Hepatocyte (in vitro differentiated cells): ENCODE results near the gene OR7A17.

Experiments used
- CTCF ChIP-seq: fragments of 200-600 bp; sonication (generic); IDR thresholded peaks from 2 replicates; pipeline ENCODE4 v1.5.1; 2016; ENCODE audit warnings: antibody characterized with exemption, mild to moderate bottlenecking; ENCODE audit not compliant: poor library complexity
- EZH2phosphoT487 ChIP-seq: fragments of 200-600 bp; sonication (generic); IDR thresholded peaks from one replicate; pipeline ENCODE4 v1.6.1; 2018; ENCODE audit warnings: antibody characterized with exemption, mild to moderate bottlenecking, low read depth, moderate library complexity; ENCODE audit not compliant: unreplicated experiment, severe bottlenecking

- TF ChIP-seq CTCF (no peak), EZH2phosphoT487 (no peak)
These were observed 17.4 kb downstream of the OR7A17 start for GRCh38 chr19:14868497-14868896.
